Activated T-cell treated with anti-CD3 and anti-CD28 coated beads for 1 hour (primary cell): ENCODE measurements around the gene STARD4.

Experiments used
- DNase-seq: peaks from one replicate; pipeline ENCODE4 v3.0.0-alpha.2; 2020; ENCODE audit warnings: low read depth

Gene STARD4, protein sequence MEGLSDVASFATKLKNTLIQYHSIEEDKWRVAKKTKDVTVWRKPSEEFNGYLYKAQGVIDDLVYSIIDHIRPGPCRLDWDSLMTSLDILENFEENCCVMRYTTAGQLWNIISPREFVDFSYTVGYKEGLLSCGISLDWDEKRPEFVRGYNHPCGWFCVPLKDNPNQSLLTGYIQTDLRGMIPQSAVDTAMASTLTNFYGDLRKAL

DNA sequence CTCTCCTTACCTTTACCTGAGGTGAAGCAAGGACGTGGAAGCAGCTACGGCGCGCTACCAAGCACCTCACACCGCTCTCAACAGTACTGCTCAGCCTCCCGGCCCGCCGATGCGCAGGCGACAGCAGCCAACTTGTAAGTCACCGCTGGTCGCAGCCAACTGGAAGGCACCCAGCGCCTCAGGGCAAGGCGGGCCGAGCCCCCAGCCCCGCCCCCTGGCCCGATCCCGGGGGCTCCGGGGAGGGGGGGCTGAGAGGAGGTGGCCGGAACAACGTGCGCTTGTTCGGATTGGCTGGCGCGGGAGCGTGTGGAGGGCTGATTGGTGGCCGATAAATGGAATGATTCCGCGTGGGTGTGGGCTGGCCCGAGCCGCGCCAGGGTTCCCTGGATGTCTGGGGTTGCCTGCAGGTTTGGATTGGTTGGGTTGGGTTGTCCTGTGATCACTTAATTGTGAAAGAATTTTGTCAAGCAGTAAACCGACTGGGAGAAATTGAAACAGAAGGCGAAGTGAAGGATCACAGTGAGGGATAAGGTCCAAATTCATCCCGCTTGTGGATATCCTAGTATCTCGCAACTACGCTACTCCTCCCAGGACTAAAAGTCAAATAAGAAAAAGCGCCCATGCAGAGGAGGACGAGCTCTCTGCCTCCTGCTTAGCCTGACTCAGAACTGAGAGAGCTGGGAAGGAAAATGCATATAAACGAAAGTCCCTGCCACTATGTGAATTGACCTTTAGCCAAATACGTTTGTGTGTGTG, at the start of gene STARD4:
STARD4 (minus strand) TSS at position 161 of the 756 bp plus-strand sequence. CDS start 5,102 bp downstream, outside the sequence.
- DNase-seq: peak; percentile 88

GRCh38 chr5:111559680-111560079, 47.3 kb upstream of the STARD4 start:
- DNase-seq: no peak

DNA sequence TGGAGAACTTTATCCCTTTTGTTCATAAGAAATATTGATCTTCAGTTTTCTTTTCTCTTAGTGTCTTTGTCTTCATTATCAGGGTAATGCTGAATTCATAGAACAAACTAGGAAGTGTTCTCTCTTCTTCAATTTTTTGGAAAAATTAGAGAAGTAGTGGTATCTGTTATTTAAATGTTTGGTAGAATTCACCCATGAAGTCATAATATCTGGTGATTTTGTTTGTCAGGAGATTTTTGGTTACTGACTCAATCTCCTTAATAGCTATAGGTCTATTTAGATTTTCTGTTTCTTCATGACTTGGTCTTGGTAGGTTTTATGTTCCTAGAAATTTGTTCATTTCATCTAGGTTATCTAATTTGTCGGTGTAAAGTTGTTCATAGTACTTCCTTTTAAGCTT, 45.4 kb upstream of the STARD4 start:
- no peak for DNase-seq

- no peak for DNase-seq
Measured at GRCh38 chr5:111557111-111557510, 44.8 kb upstream of the STARD4 start.

DNA sequence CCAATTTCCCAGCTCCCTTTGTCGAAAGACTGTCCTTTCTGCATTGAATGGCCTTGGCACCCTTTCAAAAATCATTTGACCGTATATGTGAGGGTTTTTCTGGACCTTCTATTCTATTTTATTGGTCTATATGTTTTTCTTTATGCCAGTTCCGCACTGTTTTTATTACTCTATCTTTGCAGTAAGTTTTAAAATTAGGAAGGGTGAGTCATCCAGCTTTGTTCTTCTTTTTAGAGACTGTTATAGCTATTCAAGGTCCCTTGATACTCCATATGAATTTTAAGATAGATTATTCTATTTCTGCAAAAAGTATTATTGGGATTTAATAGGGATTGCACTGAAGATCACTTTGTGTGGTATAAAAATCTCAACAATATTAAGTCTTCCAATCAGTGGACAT, 44.2 kb upstream of the STARD4 start:
- DNase-seq: no peak

DNA sequence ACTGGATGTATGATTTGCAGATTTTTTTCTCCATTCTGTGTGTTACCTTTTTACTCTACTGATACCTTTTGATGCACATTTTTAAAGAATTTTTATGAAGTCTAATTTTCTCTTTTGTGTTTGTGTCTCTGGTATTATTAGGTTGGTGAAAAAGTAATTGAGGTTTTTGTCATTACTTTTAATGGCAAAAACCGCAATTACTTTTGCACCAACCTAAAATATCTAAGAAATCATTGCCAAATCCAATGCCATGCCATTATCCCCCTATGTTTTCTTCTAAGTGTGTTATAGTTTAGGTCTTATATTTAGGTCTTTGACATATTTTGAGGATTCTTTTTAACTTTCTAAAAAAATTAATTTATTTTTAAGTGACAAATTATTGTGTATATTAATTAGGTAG, 43.4 kb upstream of the STARD4 start:
- DNase-seq: no peak

GRCh38 chr5:111553868-111554267, 41.5 kb upstream of the STARD4 start:
- no peak for DNase-seq

DNA sequence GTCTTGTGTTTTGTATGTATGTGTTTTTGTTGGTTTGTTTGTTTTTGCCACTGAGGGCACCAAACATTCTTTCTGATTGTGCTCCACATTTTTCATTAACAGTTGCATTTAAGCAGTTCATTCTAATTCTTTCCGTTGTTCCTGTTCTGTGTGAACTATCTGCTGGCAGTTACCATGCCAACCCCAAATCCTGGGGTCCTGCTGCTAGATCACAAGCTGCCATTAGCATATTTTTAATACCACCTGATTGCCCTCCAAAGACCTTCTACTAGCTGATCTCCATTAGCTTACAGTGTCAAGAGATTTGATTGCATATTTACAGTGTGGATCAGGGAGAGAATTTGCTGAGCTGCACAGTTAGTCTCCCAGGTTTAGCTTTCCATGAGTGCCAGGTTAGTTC, 40.6 kb upstream of the STARD4 start:
- no peak for DNase-seq

- no peak for DNase-seq
Measured at GRCh38 chr5:111552492-111552891, 40.2 kb upstream of the STARD4 start.

GRCh38 chr5:111551569-111552275, 39.4 kb upstream of the STARD4 start:
- DNase-seq: no peak

- DNase-seq: no peak
Measured at GRCh38 chr5:111551161-111551560, 38.8 kb upstream of the STARD4 start.

DNA sequence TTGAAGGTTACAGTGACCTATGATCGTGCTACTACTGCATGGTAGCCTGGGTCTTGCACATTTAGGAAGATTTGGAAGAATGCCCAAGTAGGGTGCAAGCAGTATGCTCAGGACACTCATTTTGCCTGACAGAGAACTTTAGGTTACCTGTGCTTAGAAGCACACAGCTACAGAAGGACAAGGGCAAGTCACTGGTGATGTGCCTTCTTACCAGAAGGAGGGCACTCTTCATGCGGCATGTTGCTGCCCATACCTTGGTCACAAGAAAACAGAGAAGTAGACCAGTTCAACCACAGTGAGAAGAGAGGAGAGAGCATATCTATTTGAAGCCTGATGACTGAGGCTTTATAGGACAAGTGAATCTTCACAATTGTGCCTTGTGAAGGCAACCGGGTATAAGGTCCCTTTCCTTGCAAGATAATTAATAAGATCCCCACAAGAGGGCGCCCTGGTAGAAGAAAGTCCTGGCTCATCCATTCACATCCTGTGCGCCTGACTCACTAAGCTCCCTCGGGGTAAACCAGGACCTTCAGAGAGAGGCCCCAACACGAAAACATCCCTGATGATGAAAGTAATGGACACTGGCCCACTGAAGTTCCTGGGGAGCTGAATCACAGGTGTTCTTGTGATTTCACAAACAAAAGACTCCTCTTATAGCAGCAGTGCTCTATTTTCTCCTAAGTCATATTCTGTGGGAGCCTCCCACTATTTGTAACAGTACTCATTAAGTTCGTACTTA, 38.1 kb upstream of the STARD4 start:
- peak; percentile 68 for DNase-seq

- no peak for DNase-seq
Measured at GRCh38 chr5:111548992-111549649, 36.8 kb upstream of the STARD4 start.

- DNase-seq: no peak
Measured at GRCh38 chr5:111548348-111548950, 36.1 kb upstream of the STARD4 start.

DNA sequence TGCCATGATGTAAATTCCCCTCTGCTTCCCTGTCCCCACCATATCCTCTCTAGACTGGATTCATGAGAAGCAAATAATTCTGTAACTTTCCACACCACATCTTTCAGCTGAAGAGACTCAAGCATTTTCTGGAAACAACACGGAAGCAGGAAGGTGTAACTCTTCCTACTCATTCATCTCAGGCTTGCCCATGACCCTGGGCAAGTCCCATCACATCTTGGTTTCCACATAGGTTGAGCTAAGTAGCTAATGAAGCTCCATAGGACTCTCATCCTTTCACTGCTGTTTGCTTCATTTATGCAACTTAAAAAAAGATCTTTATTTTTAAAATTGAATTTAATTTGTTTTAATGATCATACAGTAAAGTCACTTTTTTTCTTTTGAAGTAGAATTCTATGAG, 32.7 kb upstream of the STARD4 start:
- DNase-seq: no peak

GRCh38 chr5:111537141-111538024, 25.0 kb upstream of the STARD4 start:
- DNase-seq: no peak

DNA sequence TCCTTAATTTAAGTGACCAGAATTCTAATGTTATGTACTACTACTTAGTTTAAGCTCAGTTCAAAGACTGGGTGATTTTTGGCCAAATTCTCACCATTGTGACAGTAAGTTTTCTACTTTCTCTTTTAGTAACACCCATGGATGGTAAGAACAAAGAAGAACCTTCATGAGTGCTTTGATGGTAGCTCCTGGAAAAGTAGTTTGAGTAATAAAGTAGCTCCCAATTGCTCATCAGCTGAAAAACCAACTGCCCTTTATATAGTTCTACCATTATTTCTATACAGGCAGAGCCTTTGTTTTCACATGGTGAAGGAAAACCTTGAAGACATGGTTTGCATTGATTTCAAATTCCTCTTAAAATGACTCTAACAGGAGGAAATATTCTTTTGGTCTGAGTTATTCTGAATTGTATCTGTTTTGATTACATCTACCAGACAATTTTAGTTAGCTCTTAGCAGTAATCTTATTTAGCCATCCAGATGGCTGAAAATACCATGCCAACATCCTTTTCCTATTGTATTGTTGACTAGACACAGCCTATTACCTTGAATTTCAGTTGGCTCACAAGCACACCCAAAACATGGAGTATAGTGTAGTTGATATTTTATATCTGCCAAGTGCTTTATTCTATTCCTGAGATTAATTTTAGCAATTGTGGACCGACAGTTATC, 23.7 kb upstream of the STARD4 start:
- no peak for DNase-seq

DNA sequence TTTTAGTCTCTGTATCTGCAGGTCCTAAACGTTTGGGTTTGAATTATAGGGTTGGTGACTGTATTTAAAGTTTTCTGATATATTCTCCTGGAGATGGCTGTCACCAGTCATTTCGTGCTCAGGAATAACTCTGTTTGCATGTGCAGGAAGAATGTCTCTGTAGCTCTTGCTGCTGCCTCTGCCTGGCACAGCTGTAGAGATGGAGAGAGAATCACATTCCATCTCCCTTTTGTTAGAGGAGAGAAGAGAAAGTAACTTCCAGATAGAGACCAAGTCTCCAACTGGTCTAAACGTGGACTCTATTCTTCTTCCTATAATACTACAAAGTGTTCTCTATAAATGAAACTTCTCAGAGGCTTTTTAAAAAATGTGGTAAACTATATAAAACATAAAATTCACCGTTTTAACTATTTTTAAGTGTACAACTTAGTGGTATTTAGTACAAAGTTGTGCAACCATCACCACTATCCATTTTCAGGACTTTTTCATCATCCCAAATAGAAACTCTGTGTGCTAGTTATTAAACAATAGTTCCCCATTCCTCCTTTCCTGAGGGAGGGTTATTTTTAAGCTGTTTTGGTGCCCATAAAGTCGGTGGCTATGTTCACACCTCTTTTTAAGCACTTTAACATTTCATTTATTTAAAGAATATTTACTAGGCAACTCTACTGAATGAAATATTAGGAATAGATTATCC, 20.7 kb upstream of the STARD4 start:
- DNase-seq: no peak

- peak; percentile 56 for DNase-seq
Measured at GRCh38 chr5:111530298-111530740, 18.0 kb upstream of the STARD4 start.
